Fibroblast of skin of abdomen (primary cell): Measurements from ENCODE around the gene SLC5A3. TPM values are rescaled to one million over a fixed set of nuclear protein-coding genes. Genes with fewer than 3 reads are reported as not detected.
A peak's percentile ranks its signal among the peaks of the same experiment; 100 is the strongest.

Source experiments
- DNase-seq: peaks from one replicate; pipeline ENCODE4 v3.0.0-alpha.2; 2013
- polyA plus RNA-seq, 2 experiments: library from polyadenylated mRNA; unstranded; fragments of 120-200 nt; gene quantifications; one replicate each; pipeline ENCODE4 v1.2.1, GENCODE V29; 2013; ENCODE audit not compliant: insufficient read length in 2 of 2

Gene SLC5A3
- 12.8 TPM for polyA plus RNA-seq (2013, experiment 1 of 2; ENCODE audit: insufficient read length)
- polyA plus RNA-seq (2013, experiment 2 of 2; ENCODE audit: insufficient read length) = 12.0 TPM

DNA sequence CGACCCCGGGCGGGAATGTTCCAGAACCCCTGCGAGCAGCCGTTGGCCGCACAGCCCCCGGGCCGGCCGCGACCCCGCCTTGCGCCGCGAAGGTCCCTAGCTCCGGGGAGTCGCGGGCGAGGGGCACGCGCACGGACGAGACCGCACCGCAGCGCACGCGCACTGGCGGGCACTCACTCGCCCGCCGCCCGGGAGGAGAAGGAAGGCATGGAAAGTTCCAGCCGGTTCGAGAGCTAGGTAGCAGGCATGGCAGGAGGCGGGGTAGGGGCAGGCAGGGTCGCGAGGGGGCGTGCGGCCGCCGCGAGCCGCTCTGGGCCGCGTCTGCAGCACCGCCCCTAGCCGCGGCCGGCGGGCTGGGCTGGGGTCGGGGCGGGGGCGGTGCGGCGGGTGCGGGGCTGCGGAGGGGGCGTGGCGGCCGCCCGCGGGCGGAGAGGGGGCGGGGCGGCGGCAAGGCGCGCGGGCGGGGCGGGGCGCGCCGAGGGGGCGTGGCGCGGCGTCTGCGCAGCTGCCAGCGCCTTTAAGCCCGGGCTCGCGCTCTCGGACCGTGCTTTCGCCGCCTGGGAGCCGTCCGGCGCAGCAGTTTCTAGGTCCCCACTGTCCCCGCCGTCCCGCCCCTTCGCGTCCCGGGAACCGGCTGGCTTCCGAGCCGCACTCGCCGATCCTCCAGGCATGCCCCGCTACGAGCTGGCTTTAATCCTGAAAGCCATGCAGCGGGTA lies at the start of gene SLC5A3, which contains the start of gene MRPS6:
SLC5A3 (plus strand) TSS at position 547 of the 717 bp plus-strand sequence. CDS start 21,621 bp downstream, outside the sequence.
MRPS6 (plus strand) TSS at position 547 of the 717 bp plus-strand sequence; CDS start at position 670, 123 bp downstream.
- peak; percentile 86 for DNase-seq

DNA sequence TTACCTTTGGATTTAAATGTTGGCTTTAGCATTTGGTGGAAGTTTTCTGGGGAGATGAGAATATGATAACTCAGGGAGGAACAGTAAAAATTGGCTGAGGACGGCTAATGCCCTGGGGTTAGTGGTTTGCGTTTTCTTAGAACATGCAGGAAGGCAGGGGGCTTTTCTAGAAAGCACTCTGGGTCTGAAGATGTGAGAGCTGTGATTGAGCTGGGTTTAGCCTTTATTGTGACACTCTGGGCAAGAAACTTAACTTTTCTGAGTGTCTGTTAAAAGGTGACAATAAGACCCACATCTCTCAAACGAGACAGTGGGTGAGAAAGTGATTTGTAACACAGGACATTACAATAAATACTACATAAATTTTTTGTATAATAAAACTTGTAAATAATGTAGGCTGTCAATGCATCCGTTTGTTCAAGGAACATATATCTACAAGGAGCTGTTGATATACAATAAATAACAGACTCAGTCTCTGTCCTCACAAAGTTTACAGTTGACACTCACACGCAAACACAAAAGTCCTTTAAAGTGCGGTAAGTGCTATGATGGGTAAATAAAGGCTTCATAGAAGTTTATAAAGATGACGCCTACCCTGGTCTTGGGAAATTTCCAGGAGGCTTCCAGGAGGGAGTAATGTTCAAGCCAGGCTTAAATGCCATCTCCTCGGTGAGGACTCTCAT lies 49.5 kb upstream of the SLC5A3 start:
- DNase-seq = no peak

DNA sequence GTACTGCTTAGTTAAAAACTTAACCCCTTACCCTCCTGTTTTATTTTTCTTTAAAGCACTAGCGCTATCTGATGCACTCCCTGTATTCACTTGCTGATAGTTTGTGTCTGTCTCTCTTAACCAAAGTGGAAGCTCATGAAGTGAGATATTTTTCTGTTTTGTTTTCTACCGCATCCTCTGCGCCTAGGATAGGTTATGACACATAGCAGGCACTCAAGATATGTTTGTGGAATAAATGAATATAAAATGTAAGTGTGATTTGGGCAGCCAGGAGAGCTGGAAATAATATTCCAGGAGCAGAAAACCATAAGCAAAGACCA lies 49.0 kb upstream of the SLC5A3 start:
- DNase-seq = no peak

DNA sequence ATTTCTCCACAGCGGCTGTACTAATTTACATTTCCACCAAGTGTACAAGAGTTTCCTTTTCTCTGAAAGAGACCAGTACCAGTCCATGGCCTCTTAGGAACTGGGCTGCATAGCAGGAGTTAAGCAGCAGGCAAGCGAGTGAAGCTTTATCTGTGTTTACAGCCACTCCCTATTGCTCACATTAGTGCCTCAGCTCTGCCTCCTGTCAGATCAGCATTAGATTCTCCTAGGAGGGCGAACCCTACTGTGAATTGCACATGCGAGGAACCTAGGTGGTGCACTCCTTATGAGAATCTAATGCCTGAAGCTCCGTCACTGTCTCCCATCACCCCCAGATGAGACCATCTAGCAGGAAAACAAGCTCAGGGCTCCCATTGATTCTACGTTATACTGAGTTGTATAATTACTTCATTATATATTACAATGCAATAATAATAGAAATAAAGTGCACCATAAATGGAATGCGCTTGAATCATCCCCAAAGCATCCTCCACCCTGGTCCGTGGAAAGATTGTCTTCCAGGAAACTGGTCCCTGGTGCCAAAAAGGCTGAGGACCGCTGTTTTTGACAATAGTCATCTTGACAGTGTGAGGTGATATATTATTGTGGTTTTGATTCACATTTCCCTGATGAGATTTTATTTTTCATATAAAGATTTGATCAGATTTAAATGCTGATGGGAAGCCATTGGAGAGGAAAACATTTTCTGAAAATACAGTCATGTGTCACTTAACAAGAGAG lies 45.5 kb upstream of the SLC5A3 start:
- DNase-seq = peak; percentile 78

DNA sequence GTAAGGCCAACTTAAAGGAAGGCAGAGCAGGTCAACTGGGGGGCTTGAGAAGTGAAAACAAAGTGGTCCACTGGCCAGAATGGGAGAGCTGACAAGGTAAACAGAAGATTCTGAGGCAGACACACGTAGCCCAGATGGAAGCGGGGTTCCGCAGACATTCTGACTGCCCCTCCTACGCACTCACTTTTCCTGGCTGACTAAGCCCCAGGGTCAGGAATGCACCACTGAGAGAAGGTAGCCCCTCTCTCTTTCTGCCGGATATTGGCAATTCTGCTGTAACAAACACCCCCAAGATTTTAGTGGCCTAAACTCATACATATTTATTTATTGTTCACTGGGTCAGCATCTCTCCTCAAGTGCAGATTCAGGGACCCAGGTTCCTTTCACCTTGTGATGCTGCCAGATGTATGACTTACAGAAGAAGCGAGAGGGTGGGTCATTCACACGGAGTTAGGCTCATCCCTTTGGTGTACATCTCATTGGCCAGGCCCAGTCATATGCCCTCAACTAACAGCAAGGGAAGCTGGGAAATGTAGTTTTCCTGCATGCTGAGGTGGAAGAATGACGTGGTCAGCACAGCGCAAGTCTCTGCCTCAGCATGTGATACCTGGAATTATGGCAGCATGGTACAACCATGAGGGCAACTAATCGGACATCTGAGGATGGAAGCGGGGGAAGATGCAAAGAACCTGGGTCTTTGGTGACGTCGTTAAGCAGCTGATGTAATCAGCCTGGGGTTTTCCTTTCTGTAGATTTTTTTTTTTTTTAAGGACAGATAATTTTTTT lies 43.4 kb upstream of the SLC5A3 start:
- peak; percentile 82 for DNase-seq

DNA sequence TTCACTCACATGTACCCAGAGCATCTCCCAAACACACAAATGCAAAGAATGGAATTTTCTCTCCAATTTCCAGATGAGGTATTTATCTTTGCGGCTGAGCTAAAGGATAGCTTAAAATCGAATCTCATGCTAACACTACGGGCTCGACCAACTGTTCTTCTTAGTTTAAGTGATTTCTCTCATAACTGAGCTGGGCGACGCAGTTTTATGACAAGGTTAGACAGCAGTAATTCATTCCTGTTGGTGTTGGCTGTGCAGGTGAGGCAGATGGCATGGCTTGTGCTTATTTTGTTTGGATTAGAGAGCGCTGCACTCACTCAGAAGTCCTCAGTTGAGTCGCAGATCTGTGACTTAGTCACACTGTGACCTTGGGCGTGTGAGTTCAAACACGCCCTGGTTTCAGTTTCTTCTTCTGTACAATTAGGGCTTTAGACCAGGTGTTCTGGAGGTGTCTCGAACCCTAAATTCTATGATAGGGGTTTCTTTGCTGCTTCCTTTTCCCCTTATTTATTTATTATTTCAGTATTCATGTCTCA lies 41.5 kb upstream of the SLC5A3 start:
- no peak for DNase-seq

DNA sequence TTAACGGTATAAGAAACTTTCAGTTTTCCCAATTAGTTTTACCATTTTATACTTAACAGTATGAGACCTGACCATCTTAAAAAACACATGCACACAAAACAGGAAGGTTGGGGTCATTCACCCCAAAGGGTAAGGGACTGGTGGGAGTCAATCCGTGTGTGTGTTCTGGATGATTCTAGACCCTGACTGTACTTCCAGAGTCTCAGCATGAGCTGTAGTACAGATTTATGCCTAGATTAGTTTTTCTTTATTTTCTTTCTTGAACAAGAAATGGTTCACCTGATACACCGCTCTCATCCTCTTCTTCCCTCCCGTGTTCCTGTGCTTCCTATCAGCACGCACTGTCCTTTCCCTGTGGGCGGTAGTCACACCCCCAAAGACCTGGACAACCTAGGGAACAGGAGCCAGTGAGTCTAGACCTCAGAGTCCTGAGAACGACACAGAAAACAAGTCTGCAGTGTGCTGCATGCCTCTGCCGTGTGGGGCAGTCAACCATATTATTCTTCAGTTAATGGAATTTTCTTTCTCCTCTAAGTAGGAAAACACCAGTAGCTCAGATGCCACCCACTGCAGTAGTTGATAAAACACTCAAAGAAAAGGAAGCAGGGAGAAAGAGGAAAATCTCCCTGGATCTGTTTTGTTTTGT lies 38.9 kb upstream of the SLC5A3 start:
- DNase-seq = no peak

DNA sequence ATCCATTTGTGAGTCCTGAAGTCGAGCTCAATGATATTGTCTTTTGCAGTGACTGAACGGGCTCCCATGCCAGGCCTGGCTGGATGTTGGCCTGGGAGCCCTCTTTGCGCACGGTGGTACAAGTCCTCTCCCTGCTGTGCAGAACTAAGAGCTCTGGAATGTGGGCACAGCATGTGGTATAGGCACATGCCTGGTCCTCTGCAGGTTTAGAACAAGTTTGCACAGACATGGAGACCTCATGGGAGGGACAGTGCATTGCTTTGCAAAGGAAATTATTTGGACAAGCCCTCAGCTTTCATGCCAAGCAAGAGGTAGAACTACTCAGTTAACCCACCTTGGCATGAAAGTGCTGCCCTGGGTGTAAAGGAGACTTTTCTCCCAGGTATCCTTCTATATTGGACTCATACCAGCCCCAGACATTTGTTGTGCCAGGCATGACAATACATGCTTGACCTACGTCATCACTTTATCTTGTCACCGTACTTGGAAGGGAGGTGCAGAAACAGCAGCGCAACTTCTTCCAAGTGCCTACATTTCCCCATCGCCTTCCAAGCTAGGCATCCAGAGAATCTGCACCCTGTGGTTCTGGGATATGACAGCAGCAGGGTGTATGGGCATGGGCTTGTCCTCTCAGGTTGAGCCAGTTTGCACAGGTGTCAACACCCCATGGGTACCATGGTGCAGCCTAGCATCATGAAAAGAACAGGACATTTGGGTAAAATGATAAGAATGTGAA lies 37.6 kb upstream of the SLC5A3 start:
- no peak for DNase-seq

DNA sequence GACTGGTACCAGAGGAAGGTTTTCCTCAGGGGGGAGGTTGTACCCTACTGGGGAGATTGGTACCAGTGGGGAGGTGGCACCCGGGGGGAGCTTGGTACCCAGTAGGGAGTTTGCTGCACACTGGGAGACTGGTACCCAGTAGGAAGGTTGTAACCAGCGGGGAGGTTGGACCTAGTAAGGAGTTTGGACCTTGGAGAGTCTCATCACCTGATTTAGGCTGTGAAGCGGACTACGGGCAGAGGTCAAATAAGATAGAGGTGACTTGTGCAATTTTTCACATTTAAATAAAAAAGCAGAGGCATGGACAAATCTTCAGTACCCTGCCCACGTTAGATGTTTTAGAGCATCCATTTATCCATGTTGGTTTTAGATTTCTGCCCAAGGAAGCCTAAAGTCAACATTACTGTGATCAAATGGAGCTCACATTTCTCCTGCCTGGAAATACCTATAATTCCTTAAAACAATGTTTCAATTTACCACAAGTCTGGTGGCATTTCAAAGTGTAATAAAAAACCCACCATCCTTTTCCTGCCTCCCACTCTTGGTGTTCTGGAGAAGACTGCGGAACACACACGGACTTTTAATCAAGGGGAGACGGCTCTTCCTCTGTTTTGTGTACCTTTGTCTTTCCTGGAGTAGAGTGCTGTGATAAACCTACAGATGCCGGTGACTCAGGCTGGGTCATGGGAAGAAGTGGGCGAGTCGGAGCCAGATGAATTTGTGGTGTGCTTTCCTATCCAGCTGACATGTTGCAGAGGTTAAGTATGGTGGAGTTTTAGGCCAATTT lies 36.2 kb upstream of the SLC5A3 start:
- peak; percentile 49 for DNase-seq

DNA sequence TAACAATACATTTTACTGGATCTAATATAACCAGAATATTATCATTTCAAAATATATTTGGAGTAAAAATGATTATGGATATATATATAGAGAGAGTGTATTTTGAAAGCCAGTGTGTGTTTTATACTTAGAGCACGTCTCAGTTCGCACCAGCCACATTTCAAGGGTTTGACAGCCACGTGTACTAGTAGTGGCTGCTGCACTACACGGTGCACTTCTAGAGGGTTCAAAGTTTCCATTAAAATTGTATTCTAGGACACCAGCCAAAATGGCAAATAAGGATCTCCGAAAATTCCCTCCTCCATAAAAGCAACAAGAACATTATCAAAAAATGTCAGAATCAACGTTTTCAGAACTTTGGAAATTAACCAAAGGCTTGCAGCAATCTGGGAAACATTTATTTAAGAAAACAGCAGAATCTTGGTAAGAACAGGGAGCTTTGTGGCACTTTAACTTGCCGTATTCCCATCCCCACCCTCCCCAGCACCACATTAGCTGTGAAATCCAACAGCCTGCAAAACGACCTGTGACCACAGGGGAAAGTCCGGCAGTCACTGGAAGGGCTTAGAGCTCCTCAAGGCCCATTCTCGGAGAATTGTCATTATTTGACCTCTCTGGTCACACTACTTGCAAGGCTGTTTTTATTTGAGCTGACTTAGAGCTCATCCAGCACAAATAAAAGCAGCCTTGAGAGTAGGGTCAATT lies 33.5 kb upstream of the SLC5A3 start:
- no peak for DNase-seq

DNA sequence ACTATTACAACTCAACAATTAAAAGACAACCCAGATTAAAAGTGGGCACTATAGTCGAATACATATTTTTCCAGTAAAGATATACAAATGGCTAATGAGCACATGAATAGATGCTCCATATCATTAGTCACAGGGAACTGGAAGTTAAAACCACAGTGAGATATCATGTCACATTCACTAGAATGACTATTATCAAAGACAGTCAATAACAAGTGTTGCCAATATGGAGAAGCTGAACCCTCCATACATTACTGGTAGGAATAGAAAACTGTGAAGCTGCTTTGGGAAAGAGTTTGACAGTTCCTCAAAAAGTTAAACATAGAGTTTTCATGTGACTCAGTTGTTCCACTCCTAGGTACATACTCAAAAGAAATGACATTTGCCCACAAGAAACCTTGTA lies 30.6 kb upstream of the SLC5A3 start:
- no peak for DNase-seq

DNA sequence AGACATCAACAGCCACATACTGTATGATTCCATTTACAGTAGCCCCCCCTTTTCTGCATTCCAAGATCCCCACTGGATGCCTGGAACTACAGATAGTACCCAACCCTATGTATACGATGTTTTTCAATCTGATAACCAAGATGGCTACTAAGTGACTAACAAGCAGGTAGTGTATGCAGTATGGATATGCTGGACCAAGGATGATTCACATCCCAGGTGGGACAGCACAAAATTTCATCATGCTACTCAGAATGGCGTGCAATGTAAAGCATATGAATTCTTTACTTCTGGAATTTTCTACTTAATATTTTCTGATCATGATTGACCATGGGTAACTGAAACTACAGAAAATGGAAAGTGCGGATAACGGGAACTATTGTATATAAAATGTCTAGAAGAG lies 30.0 kb upstream of the SLC5A3 start:
- DNase-seq = no peak

DNA sequence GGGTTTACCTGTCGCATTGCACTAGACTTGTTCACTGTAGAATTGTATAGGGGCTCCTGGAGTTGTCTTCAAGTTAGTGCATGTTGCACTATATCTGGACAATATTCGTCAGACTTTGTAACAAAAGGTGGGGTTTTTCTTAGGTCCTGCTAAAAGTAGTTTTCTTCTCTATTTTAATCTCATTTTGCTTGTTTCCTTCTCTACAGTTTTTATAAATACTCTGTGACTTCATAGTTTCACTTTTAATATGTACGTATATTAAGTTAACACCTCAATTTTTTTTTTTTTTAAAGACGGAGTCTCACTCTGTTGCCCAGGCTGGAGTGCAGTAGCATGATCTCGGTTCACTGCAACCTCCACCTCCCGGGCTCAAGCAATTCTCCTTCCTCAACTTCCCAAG lies 26.5 kb upstream of the SLC5A3 start:
- DNase-seq = no peak

DNA sequence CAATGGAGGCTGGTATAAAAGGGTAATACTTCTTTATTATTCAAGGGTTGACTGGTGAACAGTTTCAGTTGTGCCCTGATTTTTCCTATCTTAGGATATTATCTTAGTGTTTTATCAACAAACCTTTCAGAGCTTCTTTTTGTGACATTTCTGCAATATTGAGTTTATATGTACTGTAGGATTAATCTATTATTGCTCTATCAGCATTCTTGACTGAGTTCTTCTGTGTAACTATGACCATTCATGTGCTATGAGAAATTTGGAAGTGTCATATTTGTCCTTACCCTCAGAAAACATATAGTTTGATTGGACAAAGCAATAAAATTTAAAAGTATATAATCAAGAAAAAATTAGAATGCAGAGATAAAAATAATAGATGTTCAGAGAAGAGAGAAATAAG lies 25.5 kb upstream of the SLC5A3 start:
- DNase-seq = no peak

DNA sequence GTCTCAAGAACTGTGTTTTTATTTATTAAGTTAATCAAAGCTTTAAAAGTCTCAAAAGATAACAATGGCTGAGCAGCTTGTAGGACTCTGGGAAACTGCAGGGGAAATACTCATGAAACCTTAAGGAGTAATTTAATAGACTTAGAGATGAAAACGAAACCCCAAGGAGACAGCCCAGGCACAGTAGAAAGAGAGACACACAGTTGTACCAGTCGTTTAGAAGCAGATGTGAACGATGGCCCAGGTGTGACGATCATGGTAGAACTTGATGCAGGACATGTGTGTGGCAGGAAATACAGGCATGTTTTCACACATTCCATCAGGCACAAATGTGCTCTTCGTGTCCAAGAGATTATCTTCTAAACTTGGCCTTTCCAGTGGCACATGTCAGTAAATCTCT lies 21.2 kb upstream of the SLC5A3 start:
- DNase-seq = no peak

DNA sequence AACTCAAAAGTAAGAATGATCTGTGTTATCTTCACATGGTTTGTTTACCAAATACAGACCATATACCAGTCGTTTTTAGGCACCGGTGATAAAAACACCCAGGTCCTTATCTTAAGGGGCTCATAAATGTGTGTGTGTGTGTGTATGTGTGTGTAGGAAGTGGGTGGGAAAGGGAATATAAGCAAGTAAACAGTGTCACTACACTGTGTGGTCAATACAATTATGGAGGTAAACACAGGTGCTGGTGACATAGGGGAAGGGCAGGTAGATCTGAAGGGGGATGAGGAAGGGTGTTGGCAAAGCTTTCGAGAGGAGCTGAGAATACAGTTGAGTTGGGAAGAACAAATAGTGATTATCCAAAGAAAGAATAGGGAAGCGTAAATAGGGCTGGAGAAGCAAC lies 19.1 kb upstream of the SLC5A3 start:
- DNase-seq = no peak

DNA sequence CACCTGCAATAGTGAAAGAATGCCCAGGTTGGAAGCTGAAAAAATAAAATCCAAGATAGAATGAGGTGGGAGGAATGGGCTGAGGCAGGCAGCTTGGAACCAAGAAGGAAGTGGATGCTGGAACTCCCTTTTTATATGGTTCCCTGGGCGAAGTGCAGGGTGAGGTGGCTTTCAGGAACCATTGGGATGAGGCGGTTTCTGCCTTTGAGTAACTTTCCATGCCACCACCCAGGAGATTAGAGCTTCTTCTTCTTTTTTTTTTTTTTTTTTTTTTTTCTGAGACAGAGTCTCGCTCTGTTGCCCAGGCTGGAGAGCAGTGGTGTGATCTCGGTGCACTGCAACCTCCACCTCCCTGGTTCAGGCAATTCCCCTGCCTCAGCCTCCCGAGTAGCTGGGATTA lies 17.8 kb upstream of the SLC5A3 start:
- DNase-seq = no peak

DNA sequence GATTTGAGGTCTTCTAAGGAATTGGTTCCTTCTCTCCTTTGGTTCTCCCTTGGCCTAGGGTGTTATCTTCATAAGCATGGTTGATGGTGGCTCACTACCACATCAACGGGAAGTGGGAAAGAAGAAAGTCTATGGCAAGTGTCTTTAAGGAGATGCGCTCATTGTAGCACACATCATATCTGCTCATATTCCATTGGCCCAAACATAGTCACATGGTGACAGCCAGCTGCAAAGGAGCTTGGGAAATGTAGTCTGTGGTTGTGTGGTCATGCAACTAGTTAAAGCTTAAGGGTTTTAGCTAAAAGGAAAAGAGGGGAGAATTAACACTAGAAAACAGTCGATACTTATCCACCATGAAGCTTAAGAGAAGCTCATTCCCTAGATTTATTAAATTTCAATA lies 11.4 kb upstream of the SLC5A3 start:
- DNase-seq = no peak

DNA sequence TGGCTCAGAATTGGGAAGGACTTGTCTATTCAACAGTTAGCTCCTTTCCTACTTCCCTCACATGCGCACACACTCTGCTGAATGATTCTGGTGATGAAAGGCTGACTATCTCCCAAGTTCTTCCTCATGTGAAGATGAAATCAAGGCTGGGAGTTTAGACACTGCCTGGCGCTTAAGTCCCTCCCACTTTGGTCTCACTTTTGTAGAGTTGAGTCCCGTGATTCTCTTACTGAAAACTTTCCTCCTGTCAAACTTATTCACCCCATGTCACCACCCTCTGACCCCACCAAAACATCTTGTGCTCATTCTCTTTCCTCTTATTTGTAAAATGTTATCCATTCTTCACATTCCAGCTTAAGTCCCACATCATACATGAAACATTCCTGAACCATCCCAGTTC lies 8.4 kb upstream of the SLC5A3 start:
- DNase-seq = peak; percentile 60

DNA sequence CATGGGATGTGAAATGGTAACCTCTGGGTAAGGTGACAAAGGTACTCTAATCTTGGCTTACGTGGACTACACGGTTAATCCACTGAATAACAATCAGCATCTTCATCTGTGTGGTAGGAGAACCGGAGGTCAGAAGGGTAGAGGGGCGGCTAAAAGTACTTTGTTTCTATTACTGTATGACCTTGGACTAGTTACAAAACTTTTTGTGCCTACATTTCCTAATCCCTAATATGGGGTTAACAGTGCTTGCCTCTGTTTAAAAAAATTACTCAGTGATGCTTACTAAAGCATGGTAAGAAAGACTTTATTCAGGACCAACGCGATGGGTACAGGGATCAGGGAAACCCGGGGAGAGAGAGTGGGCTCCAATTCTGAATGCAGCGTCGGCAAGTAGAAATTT lies 1.7 kb upstream of the SLC5A3 start:
- DNase-seq = no peak
